AG10803 (cell line): ENCODE results near the gene SPDYC.
A peak's percentile ranks its signal among the peaks of the same experiment; 100 is the strongest.

Experiments used
- DNase-seq: peaks from one replicate; pipeline ENCODE4 v3.0.0; 2010; ENCODE audit warnings: low read depth
- H3K4me3 ChIP-seq: 2 replicates; pipeline ENCODE4 v1.5.1; 2011; ENCODE audit warnings: mild to moderate bottlenecking, low read length, control low read depth
- TF ChIP-seq, protein P1 (sequence below): conservative IDR thresholded peaks from 2 replicates; pipeline ENCODE4 v1.5.1; 2011; ENCODE audit warnings: mild to moderate bottlenecking, low read length, control low read depth, inconsistent platforms

SPDYC gene

DNA sequence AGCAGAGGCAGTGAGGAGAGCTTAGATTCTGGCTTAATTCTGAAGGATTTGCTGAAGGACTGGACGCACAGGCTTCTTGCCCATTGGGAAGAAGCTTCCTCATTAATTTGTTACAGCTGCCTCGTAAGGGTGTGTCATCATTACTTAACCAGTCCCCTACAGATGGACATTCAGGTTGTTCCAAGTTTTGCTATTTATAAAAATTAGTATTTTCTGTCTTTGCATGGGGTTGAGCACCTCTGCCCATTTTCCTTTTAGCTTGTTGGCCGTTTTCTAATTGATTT lies 49.8 kb downstream of the SPDYC start:
- no peak overlapping the region for H3K4me3 ChIP-seq
- TF ChIP-seq, protein P1, sequence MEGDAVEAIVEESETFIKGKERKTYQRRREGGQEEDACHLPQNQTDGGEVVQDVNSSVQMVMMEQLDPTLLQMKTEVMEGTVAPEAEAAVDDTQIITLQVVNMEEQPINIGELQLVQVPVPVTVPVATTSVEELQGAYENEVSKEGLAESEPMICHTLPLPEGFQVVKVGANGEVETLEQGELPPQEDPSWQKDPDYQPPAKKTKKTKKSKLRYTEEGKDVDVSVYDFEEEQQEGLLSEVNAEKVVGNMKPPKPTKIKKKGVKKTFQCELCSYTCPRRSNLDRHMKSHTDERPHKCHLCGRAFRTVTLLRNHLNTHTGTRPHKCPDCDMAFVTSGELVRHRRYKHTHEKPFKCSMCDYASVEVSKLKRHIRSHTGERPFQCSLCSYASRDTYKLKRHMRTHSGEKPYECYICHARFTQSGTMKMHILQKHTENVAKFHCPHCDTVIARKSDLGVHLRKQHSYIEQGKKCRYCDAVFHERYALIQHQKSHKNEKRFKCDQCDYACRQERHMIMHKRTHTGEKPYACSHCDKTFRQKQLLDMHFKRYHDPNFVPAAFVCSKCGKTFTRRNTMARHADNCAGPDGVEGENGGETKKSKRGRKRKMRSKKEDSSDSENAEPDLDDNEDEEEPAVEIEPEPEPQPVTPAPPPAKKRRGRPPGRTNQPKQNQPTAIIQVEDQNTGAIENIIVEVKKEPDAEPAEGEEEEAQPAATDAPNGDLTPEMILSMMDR = no peak
- peak; percentile 83 for DNase-seq

DNA sequence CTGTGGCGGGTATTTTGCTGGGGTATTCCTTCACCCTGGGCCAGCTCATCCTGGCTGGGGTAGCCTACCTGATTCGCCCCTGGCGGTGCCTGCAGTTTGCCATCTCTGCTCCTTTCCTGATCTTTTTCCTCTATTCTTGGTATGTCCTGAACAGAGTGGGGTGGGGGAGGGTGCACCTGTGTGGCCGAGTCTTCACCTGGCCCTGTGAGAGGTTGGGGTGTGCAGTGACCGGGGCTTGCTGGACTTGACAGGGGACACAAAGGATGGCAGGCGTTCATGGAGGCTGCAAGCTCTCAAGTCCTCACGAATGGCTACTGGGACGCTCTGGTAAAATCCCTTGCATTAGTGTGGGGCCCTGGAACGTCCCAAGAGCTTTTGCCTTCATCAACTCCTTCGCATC lies 51.0 kb downstream of the SPDYC start:
- DNase-seq = no peak
- TF ChIP-seq, protein P1 = no peak
- no peak overlapping the region for H3K4me3 ChIP-seq
